ENCODE measurements around the gene SUGP2.
"Not testable (repeated sequence)": the region's sequence is repeated elsewhere in the genome, so short reads cannot be mapped to it uniquely, and the experiment has no call there.

SUGP2 gene

GRCh38 chr19:18960370-18960769 lies 72.9 kb downstream of the SUGP2 start:
- no peak for TF ChIP-seq CTCF (IDR thresholded peaks at IDR 0.05; ENCODE audit: low read depth, low read length, missing control alignments)
- in situ Hi-C loops (cut with HindIII; ENCODE audit: low sequenced_read_pairs): no loop called here
- DNase-seq (ENCODE audit: low read depth): no peak
- H3K4me3 ChIP-seq (ENCODE audit: low read depth, low read length): no peak overlapping the region

- in situ Hi-C loops (cut with HindIII; ENCODE audit: low sequenced_read_pairs): loop anchor here (5.0 kb wide), 2 partner anchors 37 to 87 kb away; no protein-coding TSS in a partner anchor
- no peak for DNase-seq (ENCODE audit: low read depth)
Observed at GRCh38 chr19:18955042-18955441, 78.3 kb downstream of the SUGP2 start.

GRCh38 chr19:18954094-18954493 lies 79.2 kb downstream of the SUGP2 start:
- no peak overlapping the region for H3K4me3 ChIP-seq (ENCODE audit: low read depth, low read length)
- no peak for TF ChIP-seq CTCF (IDR thresholded peaks at IDR 0.05; ENCODE audit: low read depth, low read length, missing control alignments)
- in situ Hi-C loops (cut with HindIII; ENCODE audit: low sequenced_read_pairs): no loop called here
- no peak for DNase-seq (ENCODE audit: low read depth)

More at GRCh38 chr19:18955042-18955441, 78.3 kb downstream of the SUGP2 start:
- H3K4me3 ChIP-seq (ENCODE audit: low read depth, low read length): no peak overlapping the region
- no peak for TF ChIP-seq CTCF (IDR thresholded peaks at IDR 0.05; ENCODE audit: low read depth, low read length, missing control alignments)

- H3K4me3 ChIP-seq (ENCODE audit: low read depth, low read length); in situ Hi-C loops (cut with HindIII; ENCODE audit: low sequenced_read_pairs); DNase-seq (ENCODE audit: low read depth): not testable (repeated sequence)
Observed at GRCh38 chr19:18952364-18953003, 80.8 kb downstream of the SUGP2 start.

- in situ Hi-C loops (cut with HindIII; ENCODE audit: low sequenced_read_pairs): no loop called here
- no peak for DNase-seq (ENCODE audit: low read depth)
- no peak overlapping the region for H3K4me3 ChIP-seq (ENCODE audit: low read depth, low read length)
- TF ChIP-seq CTCF (IDR thresholded peaks at IDR 0.05; ENCODE audit: low read depth, low read length, missing control alignments): no peak
Observed at GRCh38 chr19:18951721-18952281, 81.5 kb downstream of the SUGP2 start.

GRCh38 chr19:18949858-18950257 lies 83.5 kb downstream of the SUGP2 start:
- TF ChIP-seq CTCF (IDR thresholded peaks at IDR 0.05; ENCODE audit: low read depth, low read length, missing control alignments): no peak
- in situ Hi-C loops (cut with HindIII; ENCODE audit: low sequenced_read_pairs): no loop called here
- H3K4me3 ChIP-seq (ENCODE audit: low read depth, low read length): no peak overlapping the region
- no peak for DNase-seq (ENCODE audit: low read depth)

GRCh38 chr19:18948976-18949356 lies 84.4 kb downstream of the SUGP2 start:
- H3K4me3 ChIP-seq (ENCODE audit: low read depth, low read length): no peak overlapping the region
- DNase-seq (ENCODE audit: low read depth): no peak
- in situ Hi-C loops (cut with HindIII; ENCODE audit: low sequenced_read_pairs): no loop called here
- TF ChIP-seq CTCF (IDR thresholded peaks at IDR 0.05; ENCODE audit: low read depth, low read length, missing control alignments): no peak

Measured in astrocyte of the cerebellum (primary cell).